Ramos (cell line): ENCODE results near the gene KCNJ5.

Source experiments
- in situ Hi-C: fragments of 300-500 bp; cut with MboI; formaldehyde crosslinking; loops from one replicate; pipeline ENCODE4 v1.14.3; 2022; ENCODE audit warnings: low sequenced_read_pairs; ENCODE audit not compliant: unreplicated experiment

The KCNJ5 gene

DNA sequence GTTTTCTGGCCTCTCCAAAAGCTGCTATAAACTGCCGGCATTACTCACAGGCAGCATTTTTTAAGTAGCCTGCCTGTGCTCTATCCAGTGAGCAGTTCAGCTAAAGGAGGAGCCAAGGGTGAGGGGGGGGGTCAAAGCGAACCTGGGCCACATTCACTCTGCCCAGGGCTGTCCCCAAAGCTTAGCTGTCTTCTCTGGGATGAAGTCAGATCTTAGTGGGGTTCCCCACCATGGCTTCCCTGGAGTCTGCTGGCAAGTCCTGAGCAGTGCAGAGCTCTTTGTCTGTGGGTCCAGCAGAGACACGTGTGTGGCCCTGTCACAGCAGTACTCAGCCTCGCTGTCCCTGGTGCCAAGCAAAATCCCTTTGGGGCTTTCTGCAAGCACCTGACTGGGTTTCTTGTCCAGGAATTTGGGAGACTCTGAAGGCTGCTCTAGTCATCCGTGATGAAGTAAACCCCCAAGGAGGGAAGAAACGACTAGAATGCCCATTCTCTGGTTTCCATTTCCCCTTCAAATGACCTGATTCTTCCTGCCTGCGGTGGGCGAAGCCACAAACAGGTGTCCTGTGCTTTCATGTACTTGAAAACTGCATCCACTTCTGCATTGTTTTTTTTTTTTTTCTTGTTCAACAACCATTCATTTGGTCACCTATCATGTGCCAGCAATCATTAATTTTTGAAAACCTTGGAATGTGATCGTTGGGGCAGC is 2.6 kb downstream of the KCNJ5 start:
- in situ Hi-C loops: no loop called here

- in situ Hi-C loops: no loop called here
Measured at GRCh38 chr11:128894286-128894681, 3.1 kb downstream of the KCNJ5 start.

DNA sequence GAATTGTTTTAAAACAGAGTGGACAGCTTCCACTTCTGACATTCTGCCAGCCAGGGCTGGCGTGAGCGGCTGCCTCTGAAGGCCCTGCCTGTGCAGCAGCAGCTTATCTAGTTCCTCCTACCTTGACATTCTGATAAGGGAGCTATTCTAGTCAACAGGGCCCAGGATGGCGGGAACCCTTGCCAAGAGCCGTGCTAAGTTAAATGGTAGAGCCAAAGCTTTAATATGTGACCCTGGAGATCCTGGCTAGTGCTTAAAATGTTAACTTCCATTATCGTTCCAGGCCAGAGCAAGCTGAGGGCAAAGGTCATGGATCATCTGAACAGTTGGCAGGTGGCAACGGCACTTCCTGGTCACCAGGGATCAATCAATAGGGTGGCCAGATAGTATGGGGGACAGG is 3.5 kb downstream of the KCNJ5 start:
- in situ Hi-C loops: no loop called here

DNA sequence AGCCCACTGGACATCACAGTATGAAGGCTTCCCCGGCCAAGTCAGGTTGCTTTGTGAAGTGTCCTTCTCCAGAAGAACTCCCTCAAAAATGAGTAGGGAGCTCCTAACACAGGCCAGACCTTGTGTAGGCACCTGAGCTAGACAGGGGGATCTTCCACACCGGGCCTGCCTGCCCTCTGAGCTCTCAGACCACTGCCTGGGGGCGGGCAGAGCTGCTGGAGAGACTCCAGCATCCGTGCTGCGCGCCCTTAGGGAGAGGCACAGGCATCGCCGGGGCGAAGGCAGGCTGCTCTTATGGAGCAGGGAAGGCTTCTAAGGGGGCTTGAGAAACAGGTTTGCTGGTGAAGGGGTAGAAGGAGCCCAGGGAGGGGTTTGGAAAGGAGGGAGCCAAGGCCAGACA is 4.4 kb downstream of the KCNJ5 start:
- in situ Hi-C loops: no loop called here

- in situ Hi-C loops: no loop called here
Measured at GRCh38 chr11:128896356-128896755, 5.2 kb downstream of the KCNJ5 start.

GRCh38 chr11:128897826-128898225 is 6.7 kb downstream of the KCNJ5 start:
- in situ Hi-C loops: no loop called here

DNA sequence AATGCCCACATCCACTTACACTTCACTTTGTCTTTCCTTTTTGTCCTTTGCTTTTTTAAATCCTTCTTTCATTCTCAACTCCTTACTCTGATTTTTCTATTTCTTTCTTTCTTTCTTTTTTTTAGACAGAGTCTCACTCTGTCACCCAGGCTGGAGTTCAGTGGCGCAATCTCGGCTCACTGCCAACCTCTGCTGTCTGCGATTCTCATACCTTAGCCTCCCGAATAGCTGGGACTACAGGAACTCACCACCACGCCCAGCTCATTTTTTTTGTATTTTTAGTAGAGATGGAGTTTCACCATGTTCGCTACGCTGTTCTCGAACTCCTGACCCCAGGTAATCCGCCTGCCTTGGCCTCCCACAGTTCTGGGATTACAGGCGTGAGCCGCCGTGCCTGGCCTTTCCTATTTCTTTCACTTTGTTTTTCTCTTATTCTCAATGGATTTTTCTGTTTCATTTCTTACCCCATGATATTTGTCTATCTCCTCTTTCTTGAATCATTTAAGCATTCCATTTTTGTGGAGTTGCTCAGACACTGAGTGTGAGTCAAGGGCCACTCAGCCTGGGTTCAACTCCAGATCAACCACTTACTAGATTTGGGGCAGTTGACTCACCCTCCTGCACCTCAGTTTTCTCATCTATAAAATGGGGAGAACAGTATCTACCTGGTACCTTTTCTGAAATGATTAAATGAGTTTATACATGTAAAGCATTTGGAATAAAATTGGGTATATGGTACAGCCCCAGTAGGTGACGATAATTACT is 7.6 kb downstream of the KCNJ5 start:
- in situ Hi-C loops: no loop called here

DNA sequence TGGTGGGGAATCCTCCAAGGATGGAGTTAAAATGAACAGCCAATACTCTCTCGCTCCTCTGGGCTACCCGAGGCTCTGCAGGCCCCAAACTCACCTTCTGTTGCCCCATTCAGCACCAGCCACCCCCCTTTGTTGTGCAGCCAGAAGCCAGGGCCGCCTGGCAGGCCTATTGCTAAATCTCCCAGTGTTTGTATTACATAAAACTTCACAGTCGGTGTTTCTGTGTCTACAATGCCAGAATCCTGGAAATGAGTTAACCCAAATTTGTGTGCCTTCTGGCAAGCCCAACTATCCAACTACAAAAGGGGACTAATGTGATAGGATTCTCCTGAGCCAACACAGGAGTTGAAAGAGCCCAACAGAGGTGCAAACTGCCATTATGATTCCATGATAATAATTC is 9.3 kb downstream of the KCNJ5 start:
- in situ Hi-C loops: no loop called here

GRCh38 chr11:128901653-128902514 is 10.7 kb downstream of the KCNJ5 start:
- in situ Hi-C loops: no loop called here

- in situ Hi-C loops: no loop called here
Measured at GRCh38 chr11:128902515-128903066, 11.4 kb downstream of the KCNJ5 start.

DNA sequence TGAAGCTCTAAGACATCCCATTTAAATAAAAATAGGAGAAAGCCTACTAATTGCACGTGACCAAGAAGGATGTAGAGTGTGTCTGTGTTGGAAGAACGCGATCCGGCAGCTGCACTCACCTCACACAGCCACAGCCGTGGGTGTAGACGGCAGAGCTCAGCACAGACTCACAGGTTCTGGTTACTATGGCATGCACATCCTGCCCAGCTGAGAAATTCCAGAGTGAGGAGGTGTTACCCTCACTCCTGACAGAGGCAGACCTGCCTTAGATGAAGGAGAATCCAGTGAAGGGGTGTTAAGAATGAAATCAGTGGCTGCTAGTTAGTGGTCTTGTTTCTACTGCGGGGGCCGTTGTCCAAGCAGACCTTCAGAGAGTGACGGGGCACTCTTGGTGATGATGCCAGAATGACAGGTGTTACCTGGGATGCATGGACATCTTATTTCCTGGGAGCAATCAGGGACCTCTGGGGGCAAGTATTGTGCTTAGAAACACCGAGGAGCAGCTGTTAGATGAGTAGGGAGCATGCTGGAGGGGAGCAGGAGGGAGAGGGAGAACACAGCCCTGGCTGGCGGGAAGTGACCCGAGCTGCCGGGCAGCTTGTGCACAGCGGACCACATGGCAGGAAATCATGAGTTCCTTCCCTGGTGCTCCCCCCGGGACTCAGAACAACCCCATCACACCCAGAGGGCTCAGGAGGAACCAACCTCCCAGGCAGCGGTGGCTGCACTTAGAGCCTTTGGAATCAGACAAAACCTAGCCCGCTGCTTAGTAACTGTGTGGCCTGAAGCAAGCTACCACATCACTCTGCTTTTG is 12.3 kb downstream of the KCNJ5 start:
- in situ Hi-C loops: no loop called here

GRCh38 chr11:128904303-128904655 is 13.1 kb downstream of the KCNJ5 start:
- in situ Hi-C loops: no loop called here

DNA sequence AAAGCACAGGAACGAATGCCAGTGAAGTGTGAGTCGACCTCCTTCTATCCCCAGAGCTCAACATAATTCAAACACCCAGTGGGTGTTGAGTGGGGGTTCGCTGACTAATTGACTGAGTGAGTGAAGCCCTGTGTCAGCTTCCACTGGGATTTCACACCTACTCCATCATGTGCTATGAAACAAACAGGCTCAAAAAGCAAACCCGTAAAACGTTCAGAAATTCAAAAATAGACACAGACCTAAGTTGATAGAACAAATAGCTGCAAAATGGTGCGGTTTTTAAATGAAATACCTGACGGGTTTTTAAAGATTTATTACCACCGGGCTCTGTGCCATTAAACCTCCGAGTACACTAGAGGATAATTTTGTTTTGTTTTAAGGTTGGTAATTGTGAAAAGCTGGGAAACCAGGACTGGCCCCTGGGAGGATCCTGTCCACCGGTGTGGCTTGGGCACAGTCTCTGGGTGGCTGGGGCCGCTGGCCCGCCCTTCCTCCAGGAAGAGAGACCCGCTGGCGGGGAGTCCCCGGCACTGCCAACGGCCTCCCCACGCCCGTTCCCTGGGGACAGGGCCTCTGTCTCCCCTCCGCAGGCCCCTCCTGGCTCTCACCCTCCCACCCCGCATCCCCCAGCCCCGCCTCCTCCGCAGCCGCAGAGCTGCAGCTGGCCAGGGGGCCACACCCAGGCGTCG is 13.6 kb downstream of the KCNJ5 start:
- in situ Hi-C loops: no loop called here

- in situ Hi-C loops: no loop called here
Measured at GRCh38 chr11:128905345-128906184, 14.4 kb downstream of the KCNJ5 start.

GRCh38 chr11:128906185-128907050 is 15.3 kb downstream of the KCNJ5 start:
- in situ Hi-C loops: no loop called here

- in situ Hi-C loops: no loop called here
Measured at GRCh38 chr11:128907585-128907984, 16.4 kb downstream of the KCNJ5 start.

DNA sequence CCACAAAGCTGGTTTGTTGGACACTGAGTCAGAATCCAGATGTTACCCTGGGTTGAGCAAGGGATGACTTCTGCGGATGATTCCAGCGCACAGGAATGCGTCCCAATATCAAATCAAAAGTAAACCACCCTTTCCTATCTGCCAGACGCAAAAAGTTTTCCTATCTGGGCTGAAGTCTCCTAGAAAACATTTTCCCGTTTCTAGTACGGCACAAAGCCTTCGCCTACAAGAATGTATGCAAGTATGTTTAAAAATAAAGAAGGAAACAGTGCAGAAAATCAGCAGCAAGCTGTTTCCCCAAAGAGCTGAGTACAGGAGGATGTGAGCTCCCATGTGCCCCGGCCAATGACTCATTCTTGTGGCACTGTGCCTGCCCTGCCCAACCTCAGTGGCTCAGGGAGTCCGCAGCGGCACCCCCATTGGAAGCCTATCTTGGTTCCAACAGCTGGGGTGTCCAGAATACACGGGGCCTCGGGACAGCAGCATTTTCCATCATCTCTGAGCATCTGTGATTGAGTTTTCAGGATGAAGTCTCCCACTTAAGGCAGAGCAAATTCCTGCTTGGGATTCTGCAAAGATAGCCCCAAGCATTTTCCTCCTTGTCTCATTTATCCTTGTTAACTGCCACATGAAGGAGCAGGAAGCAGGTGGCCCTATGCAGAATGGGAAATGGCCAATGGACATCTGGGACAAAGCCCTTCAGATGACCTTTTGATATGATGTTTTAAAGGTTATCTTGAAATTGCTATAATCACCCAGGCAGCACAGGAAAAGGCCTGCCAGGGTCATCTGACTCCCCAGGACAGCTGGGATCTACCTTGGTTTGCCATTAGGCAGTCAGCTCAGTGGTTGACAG is 17.5 kb downstream of the KCNJ5 start:
- in situ Hi-C loops: no loop called here
